Panc1 (cell line): ENCODE data around the gene AFG3L2.

ENCODE experiments used
- POLR2AphosphoS5 ChIP-seq: IDR thresholded peaks from 2 replicates; pipeline ENCODE4 v1.6.1; 2012; ENCODE audit warnings: mild to moderate bottlenecking, low read depth, low read length, moderate library complexity
- TCF7L2 ChIP-seq: IDR thresholded peaks from 2 replicates; pipeline ENCODE4 v1.6.1; 2011; ENCODE audit warnings: mild to moderate bottlenecking, low read depth, low read length, inconsistent platforms
- TF ChIP-seq, protein P1 (sequence below): fragments of 450-650 bp; IDR thresholded peaks from 2 replicates; pipeline ENCODE4 v1.5.1; 2017; ENCODE audit warnings: mild to moderate bottlenecking

DNA sequence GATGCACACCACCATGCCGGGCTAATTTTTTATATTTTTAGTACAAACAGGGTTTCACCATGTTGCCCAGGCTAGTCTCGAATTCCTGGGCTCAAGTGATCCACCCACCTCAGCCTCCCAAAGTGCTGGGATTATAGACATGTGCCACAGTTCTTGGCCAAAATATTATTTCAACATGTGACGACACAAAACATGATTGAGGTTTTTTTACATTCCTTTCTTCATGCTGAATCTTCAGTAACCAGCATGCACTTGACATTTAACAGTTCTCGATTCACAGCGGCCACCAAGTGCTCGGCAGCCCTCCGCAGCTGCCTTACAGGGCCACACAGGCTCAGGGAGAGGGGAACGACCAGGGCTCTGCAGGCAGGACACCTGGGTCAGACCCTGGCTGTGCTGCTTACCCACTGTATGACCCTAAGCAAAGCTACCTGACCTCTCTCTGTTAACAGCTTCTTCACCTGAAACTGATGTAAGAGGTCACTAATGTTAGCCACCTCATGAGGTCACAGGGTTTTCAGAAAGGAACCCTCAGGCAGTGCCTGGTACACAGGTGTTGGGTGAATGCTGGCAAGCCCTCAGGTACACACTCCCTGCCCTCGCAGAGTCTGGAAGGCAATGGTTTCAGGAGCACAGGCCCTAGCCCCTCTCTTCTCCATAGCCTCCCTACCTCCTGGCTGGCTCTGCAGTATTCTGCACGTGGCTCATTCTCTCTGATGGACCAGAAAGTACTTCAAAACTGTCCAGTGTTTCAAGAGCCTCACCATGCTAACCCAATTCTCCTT lies 43.3 kb downstream of the AFG3L2 start:
- TF ChIP-seq, protein P1, sequence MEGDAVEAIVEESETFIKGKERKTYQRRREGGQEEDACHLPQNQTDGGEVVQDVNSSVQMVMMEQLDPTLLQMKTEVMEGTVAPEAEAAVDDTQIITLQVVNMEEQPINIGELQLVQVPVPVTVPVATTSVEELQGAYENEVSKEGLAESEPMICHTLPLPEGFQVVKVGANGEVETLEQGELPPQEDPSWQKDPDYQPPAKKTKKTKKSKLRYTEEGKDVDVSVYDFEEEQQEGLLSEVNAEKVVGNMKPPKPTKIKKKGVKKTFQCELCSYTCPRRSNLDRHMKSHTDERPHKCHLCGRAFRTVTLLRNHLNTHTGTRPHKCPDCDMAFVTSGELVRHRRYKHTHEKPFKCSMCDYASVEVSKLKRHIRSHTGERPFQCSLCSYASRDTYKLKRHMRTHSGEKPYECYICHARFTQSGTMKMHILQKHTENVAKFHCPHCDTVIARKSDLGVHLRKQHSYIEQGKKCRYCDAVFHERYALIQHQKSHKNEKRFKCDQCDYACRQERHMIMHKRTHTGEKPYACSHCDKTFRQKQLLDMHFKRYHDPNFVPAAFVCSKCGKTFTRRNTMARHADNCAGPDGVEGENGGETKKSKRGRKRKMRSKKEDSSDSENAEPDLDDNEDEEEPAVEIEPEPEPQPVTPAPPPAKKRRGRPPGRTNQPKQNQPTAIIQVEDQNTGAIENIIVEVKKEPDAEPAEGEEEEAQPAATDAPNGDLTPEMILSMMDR, result no peak
- TF ChIP-seq POLR2AphosphoS5 (no peak), TCF7L2 (no peak)
